NCI-H82 (cell line): ENCODE data around the gene NHLH1.
"Not testable (repeated sequence)": the region's sequence is repeated elsewhere in the genome, so short reads cannot be mapped to it uniquely, and the experiment has no call there.

Experiments
- DNase-seq: peaks from one replicate; lab custom pipeline; 2025; lab: John Stamatoyannopoulos, UW

The NHLH1 gene

GRCh38 chr1:160377585-160378206 lies 10.8 kb downstream of the NHLH1 start:
- no peak for DNase-seq

GRCh38 chr1:160384812-160385211 lies 17.9 kb downstream of the NHLH1 start:
- not testable (repeated sequence) for DNase-seq

- not testable (repeated sequence) for DNase-seq
Observed at GRCh38 chr1:160388406-160388805, 21.5 kb downstream of the NHLH1 start.

- no peak for DNase-seq
Observed at GRCh38 chr1:160394673-160395072, 27.8 kb downstream of the NHLH1 start.

GRCh38 chr1:160397651-160398050 lies 30.8 kb downstream of the NHLH1 start:
- no peak for DNase-seq

GRCh38 chr1:160398823-160399222 lies 32.0 kb downstream of the NHLH1 start:
- no peak for DNase-seq

- DNase-seq = peak; percentile 75
Observed at GRCh38 chr1:160399544-160400222, 32.8 kb downstream of the NHLH1 start.

- peak; percentile 93 for DNase-seq
Observed at GRCh38 chr1:160400223-160400645, 33.4 kb downstream of the NHLH1 start, which contains the start of gene VANGL2. TSS of gene VANGL2 (plus strand) at chr1:160400564. CDS start at chr1:160415838, 15,274 bp downstream.

GRCh38 chr1:160400646-160401486 lies 34.0 kb downstream of the NHLH1 start:
- peak; percentile 82 for DNase-seq

GRCh38 chr1:160401487-160401805 lies 34.6 kb downstream of the NHLH1 start:
- peak; percentile 62 for DNase-seq

- no peak for DNase-seq
Observed at GRCh38 chr1:160402001-160402795, 35.3 kb downstream of the NHLH1 start.

- no peak for DNase-seq
Observed at GRCh38 chr1:160403244-160403643, 36.4 kb downstream of the NHLH1 start.

GRCh38 chr1:160404094-160404493 lies 37.2 kb downstream of the NHLH1 start:
- no peak for DNase-seq

GRCh38 chr1:160405331-160405877 lies 38.5 kb downstream of the NHLH1 start:
- no peak for DNase-seq

- no peak for DNase-seq
Observed at GRCh38 chr1:160406131-160406968, 39.5 kb downstream of the NHLH1 start.

GRCh38 chr1:160407839-160408801 lies 41.2 kb downstream of the NHLH1 start:
- no peak for DNase-seq

- no peak for DNase-seq
Observed at GRCh38 chr1:160408864-160409263, 42.0 kb downstream of the NHLH1 start.

GRCh38 chr1:160409486-160409885 lies 42.6 kb downstream of the NHLH1 start:
- DNase-seq = peak; percentile 26

GRCh38 chr1:160410406-160411005 lies 43.6 kb downstream of the NHLH1 start:
- peak; percentile 54 for DNase-seq
